NCI-H345 treated with DMSO at 0.1 percent for 48 hours (cell line): Measurements from ENCODE around the gene DSP.

Experiments used
- DNase-seq: peaks from one replicate; lab custom pipeline; 2025; ENCODE audit not compliant: unreplicated experiment; lab: John Stamatoyannopoulos, UW

The DSP gene

GRCh38 chr6:7541175-7542064 is at the start of gene DSP:
TSS of gene DSP (plus strand) at chr6:7541671. CDS start at chr6:7541916, 245 bp downstream.
- no peak for DNase-seq

DNA sequence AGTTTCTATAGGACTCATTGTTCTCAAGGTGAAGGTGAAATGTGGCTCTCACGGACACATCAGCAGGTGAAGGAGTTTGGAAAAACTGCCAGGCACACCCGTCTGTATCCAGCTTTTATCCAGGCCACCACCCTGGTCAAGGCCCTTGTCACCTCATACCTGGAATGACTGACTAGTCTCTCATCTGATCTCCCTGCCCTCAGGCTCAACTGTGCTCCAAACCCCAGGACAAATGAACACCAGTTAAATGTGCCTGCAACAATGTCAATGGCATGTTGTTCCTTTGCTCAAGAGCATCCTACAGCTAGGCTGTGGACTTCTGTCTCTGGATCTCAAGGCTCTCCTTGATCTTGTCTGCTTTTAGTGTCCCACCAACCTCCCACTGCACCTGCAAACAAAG is 47.6 kb upstream of the DSP start:
- no peak for DNase-seq

DNA sequence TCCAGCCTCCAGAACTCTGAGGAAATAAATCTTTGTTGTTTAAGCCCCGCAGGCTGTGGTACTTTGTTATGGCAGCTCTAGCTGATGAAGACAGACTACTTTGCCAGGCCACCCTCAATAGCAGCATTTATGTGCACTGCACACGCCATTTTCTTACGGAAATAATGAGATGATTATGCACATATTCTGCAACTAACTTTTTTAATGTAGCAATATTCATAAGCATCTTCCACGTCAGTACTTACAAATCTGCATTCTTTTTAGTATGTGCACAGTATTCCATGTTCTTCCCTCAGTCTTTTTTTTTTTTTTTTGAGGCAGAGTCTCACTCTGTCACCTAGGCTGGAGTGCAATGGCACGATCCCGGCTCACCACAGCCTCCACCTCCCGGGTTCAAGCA is 46.8 kb upstream of the DSP start:
- DNase-seq: no peak

- no peak for DNase-seq
Observed at GRCh38 chr6:7496266-7496875, 45.1 kb upstream of the DSP start.

GRCh38 chr6:7500752-7501282 is 40.7 kb upstream of the DSP start:
- no peak for DNase-seq

- no peak for DNase-seq
Observed at GRCh38 chr6:7502743-7503142, 38.7 kb upstream of the DSP start.

DNA sequence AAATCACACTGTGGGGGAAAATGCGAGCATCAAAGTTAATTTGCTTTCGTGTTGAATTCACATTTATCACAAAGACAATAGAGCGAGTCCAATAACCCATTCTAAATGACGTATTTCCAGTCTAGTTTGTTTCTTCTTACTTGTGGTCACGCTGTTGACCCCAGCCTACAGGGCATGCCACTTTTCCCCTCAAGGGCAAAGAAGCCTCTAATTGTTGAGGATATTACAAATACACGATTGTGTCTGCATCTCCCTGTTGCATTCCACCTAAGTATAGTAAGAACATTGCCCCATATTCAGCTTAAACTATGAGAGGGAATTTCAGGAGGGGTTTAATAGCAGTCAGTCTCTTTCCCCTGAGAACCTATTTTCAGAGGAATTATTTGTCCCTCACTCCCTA is 37.4 kb upstream of the DSP start:
- no peak for DNase-seq

GRCh38 chr6:7505189-7505699 is 36.2 kb upstream of the DSP start:
- peak; percentile 39 for DNase-seq

- no peak for DNase-seq
Observed at GRCh38 chr6:7507600-7507999, 33.9 kb upstream of the DSP start.

DNA sequence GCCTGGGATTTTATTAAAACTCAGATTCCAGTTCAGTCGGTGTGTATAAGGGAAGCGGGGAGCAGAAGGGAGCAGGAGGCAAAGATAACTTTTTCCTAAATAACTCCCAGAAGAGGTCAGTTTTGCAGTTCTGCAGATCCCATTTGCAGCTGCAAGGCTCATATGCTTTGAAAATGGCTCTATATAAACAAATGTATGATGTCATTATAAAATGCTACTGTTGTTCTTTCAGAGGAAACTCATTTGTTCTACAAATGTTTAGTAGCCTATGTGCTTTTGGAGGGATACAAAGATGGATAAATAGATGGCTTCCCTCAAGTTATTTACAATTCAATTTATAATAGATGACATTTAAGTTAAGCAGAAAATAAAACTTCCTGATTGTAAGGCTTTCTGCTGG is 29.2 kb upstream of the DSP start:
- DNase-seq: no peak

DNA sequence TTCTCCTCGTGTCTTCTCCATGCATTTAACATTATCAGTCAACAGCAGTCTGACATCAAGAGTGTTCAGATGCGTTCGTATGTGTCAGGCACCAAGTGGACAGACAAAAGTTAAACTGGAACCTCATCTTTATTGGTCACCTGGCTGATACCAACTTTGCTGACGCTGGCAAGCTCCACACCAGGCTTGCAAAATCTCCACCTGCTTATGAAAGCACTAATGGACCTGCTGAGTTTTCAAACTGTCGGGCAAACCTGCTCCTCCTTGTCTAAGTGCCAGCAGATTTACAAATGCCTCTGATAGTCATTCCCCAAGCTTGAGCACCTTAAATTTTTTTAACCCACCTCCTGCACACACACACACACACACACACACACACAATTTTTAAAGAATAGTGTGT is 27.9 kb upstream of the DSP start:
- DNase-seq: no peak

DNA sequence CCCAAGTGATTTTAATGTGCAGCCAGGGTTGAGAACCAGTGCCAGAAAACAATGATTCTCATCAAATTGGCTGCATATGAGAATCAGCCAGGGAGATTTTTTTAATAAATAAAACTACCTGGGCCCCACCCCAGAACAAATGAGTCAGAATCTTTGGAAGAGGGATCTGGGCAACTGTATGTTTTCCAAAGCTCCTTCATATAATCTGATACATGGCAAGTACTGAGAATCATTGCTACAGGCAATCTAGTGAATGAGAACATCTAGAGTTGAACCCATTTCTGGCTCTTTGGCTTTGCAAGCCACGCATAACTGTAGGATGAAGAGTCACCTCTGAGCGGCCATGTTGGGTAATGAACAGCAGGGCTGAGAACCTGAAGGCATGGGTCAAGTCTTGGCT is 26.1 kb upstream of the DSP start:
- DNase-seq: no peak

GRCh38 chr6:7518877-7519276 is 22.6 kb upstream of the DSP start:
- no peak for DNase-seq

- no peak for DNase-seq
Observed at GRCh38 chr6:7522873-7523272, 18.6 kb upstream of the DSP start.

DNA sequence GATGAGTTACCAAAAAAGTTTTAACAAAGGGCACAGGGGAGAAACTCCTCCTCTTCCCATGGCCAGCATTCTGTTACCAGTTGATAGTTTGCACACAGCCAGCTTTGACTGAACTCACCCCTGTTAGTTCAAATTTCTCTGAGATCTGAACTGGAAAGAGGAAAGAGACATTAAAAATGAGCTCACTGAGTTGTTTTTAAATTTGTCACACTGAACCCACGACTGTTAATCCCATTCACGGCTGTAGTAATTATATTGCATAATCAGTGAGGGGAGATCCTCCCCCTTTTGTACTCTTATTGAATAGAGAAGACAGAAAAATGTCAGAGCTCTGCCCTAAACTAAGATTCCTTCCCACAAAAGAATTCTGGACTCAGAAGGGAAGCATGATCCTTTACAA is 17.5 kb upstream of the DSP start:
- DNase-seq: no peak

GRCh38 chr6:7526755-7527154 is 14.7 kb upstream of the DSP start:
- no peak for DNase-seq

GRCh38 chr6:7528565-7528964 is 12.9 kb upstream of the DSP start:
- no peak for DNase-seq

DNA sequence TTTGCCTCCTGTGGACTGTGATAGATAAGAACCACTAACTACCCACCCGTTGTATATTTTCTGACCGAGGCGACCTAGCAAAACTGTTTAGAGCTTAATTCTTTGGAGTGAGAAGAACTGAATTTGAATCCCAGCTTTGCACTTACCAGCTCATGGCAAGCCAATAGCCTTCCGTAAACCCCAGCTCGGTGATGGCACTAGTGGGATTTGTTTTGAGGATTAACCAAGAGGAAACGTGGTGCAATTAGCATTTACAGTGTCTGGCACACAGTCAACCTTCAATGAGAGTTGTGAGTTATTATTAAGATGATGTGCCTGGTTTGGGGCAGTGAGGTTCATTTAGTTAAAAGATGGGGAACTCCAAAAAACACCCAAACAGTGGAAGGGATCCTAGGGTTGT is 12.3 kb upstream of the DSP start:
- DNase-seq: no peak

- no peak for DNase-seq
Observed at GRCh38 chr6:7532232-7532631, 9.2 kb upstream of the DSP start.

- DNase-seq: no peak
Observed at GRCh38 chr6:7532821-7533220, 8.7 kb upstream of the DSP start.

- no peak for DNase-seq
Observed at GRCh38 chr6:7534192-7534591, 7.3 kb upstream of the DSP start.

DNA sequence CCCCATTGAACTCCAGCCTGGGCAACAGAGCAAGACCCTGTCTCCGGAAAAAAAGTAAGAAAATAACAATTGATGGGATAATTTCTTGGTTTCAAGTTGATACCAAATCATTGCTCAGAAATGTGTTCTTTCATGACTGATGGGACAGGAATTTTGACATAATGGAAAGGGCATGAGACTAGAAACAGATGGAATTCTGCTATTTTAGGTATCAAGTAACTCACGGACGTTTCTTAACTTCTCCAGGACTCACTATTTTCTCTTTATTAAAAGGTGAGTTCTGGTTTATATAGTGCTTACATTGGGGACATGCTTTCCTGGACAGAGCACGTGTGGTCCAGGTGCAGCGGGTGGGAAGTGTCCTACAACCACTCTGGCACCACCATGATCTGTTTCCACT is 6.0 kb upstream of the DSP start:
- DNase-seq: no peak
